RWPE2 (cell line): ENCODE measurements around the gene SMAD6.
"Not testable (repeated sequence)": the region's sequence is repeated elsewhere in the genome, so short reads cannot be mapped to it uniquely, and the experiment has no call there.

Source experiments
- ATAC-seq: fragments of 200-7000 bp; cut with Tn5 transposase; 3 replicates; pipeline ENCODE4 v1.9.1; 2021; ENCODE audit warnings: low read depth
- DNase-seq: peaks from one replicate; pipeline ENCODE4 v3.0.0-alpha.2; 2020; ENCODE audit warnings: low spot score
- H3K27ac ChIP-seq: fragments of 450-650 bp; 2 replicates; pipeline ENCODE4 v1.5.1; 2017; ENCODE audit warnings: mild to moderate bottlenecking; ENCODE audit not compliant: poor library complexity, severe bottlenecking
- H3K27me3 ChIP-seq: fragments of 250-450 bp; sonication (Bioruptor Pico); 2 replicates; pipeline ENCODE4 v1.5.1; 2021; ENCODE audit warnings: mild to moderate bottlenecking, moderate library complexity; ENCODE audit not compliant: insufficient read depth, poor library complexity, severe bottlenecking
- H3K36me3 ChIP-seq: fragments of 250-450 bp; sonication (Bioruptor Pico); 2 replicates; pipeline ENCODE4 v1.5.1; 2020; ENCODE audit warnings: low read depth, mild to moderate bottlenecking, moderate library complexity
- H3K4me1 ChIP-seq: fragments of 250-450 bp; sonication (Bioruptor Pico); 2 replicates; pipeline ENCODE4 v1.5.1; 2021; ENCODE audit warnings: mild to moderate bottlenecking, moderate library complexity; ENCODE audit not compliant: insufficient read depth, poor library complexity, severe bottlenecking
- H3K4me3 ChIP-seq: fragments of 250-450 bp; sonication (Bioruptor Pico); 2 replicates; pipeline ENCODE4 v1.5.1; 2021; ENCODE audit warnings: mild to moderate bottlenecking, moderate library complexity; ENCODE audit not compliant: severe bottlenecking
- H3K9me3 ChIP-seq: fragments of 250-450 bp; sonication (Bioruptor Pico); 2 replicates; pipeline ENCODE4 v1.5.1; 2021; ENCODE audit warnings: mild to moderate bottlenecking, moderate library complexity; ENCODE audit not compliant: severe bottlenecking
- TF ChIP-seq, protein P1 (sequence below): fragments of 450-650 bp; IDR thresholded peaks from one replicate; pipeline ENCODE4 v1.5.1; 2017; ENCODE audit warnings: mild to moderate bottlenecking, moderate library complexity; ENCODE audit not compliant: poor library complexity, severe bottlenecking

SMAD6 gene

DNA sequence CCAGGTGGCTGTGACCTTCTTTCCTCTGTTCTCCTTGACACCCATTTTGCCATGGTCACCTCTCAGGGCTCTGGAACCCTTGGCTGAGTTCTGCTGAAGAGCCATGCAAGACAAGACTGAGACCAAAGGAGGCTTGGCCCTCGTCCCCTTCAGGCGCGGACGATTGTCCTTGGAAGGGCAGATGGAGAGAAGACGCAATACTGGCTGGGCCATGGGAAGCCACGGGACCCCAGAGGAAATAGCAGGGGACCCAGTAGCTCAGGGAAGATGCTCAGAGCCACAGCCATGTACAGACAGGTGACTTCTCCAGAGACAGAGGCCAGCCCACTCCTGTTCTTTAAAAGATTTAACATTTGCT lies 125.6 kb downstream of the SMAD6 start:
- no peaks in the 10 kb centered on the region for H3K36me3 ChIP-seq
- no peak overlapping the region for H3K4me3 ChIP-seq
- TF ChIP-seq, protein P1, sequence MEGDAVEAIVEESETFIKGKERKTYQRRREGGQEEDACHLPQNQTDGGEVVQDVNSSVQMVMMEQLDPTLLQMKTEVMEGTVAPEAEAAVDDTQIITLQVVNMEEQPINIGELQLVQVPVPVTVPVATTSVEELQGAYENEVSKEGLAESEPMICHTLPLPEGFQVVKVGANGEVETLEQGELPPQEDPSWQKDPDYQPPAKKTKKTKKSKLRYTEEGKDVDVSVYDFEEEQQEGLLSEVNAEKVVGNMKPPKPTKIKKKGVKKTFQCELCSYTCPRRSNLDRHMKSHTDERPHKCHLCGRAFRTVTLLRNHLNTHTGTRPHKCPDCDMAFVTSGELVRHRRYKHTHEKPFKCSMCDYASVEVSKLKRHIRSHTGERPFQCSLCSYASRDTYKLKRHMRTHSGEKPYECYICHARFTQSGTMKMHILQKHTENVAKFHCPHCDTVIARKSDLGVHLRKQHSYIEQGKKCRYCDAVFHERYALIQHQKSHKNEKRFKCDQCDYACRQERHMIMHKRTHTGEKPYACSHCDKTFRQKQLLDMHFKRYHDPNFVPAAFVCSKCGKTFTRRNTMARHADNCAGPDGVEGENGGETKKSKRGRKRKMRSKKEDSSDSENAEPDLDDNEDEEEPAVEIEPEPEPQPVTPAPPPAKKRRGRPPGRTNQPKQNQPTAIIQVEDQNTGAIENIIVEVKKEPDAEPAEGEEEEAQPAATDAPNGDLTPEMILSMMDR = no peak
- H3K27ac ChIP-seq = no peak overlapping the region
- DNase-seq (peak; percentile 60), ATAC-seq (no peak)
- H3K4me1 ChIP-seq = peaks cover 13% of the 10 kb centered on the region
- no peaks in the 10 kb centered on the region for H3K27me3 ChIP-seq
- no peaks in the 10 kb centered on the region for H3K9me3 ChIP-seq

DNA sequence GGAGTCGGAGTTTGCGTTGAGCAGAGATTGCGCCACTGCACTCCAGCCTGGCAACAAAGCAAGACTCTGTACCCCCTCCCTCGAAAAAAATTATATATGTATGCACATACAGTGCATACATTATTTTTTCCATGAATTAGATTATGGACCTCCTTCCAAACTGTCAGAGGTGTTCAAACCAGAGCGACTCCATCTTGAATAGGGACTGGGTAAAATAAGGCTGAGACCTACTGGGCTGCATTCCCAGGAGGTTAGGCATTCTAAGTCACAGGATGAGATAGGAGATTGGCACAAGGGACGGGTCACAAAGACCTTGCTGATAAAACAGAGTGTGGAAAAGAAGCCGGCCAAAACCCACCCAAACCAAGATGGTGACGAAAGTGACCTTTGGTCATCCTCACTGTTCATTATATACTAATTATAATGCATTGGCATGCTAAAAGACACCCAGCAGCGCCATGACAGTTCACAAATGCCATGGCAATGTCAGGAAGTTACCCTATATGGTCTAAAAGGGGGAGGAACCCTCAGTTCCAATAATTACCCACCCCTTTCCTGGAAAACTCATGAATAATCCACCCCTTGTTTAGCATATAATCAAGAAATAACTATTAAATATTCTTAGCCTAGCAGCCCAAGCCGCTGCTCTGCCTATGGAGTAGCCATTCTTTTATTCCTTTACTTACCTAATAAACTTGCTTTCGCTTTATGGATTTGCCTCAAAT lies 126.9 kb downstream of the SMAD6 start:
- H3K9me3 ChIP-seq, H3K4me3 ChIP-seq, H3K27ac ChIP-seq, H3K27me3 ChIP-seq, H3K36me3 ChIP-seq, ATAC-seq: not testable (repeated sequence)
- peak; percentile 34 for DNase-seq
- peaks cover 20% of the 10 kb centered on the region for H3K4me1 ChIP-seq

DNA sequence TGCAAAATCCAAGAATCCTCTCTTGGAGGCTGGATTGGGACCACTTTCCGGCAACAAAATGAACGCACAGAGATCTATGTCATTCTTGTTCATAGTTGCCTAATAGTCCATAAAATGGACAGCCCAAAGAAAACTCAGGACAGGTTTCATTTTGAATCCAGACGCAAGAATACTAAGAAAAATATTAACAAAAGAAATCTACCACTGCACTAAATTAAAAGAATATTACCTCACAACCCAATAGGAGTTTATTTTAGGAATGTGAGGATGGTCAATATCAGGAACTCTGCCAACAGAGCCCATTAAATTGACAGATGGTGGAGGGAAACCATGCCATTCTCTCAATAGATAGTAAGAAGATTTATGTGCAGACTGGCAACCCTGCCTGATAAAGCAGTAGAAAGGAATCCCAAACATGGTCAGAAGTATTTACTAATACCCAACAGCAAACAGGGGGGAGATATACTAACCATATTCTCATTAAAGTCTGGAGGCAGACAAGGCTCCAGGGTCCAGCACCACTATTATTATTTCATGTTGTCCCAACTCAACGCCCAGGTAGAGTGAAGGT lies 127.6 kb downstream of the SMAD6 start:
- H3K27me3 ChIP-seq = no peaks in the 10 kb centered on the region
- H3K9me3 ChIP-seq = no peaks in the 10 kb centered on the region
- TF ChIP-seq, protein P1 = no peak
- no peak overlapping the region for H3K4me3 ChIP-seq
- DNase-seq (no peak), ATAC-seq (no peak)
- H3K27ac ChIP-seq = peak overlapping the region; percentile 16
- no peaks in the 10 kb centered on the region for H3K36me3 ChIP-seq
- peaks cover 20% of the 10 kb centered on the region for H3K4me1 ChIP-seq

DNA sequence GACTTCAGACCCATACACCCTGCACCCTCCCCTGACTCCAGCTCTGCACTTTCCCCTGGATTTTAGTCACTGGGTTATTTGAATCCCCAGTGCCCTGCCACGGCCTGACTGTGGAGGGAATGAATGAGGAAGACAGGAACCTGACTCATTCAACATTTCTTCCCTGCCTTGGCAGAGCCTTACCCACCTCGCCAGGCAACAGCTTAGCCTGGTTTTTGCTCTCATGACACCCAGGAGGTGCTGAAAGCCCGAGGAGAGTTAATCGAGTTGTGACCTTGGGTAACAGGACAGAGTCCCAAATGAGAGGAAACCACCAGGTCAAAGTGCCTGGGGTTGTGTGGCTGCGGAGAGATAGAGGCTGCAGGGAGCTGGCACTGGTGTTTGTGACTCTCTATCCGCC lies 128.3 kb downstream of the SMAD6 start:
- peak; percentile 78 for DNase-seq

DNA sequence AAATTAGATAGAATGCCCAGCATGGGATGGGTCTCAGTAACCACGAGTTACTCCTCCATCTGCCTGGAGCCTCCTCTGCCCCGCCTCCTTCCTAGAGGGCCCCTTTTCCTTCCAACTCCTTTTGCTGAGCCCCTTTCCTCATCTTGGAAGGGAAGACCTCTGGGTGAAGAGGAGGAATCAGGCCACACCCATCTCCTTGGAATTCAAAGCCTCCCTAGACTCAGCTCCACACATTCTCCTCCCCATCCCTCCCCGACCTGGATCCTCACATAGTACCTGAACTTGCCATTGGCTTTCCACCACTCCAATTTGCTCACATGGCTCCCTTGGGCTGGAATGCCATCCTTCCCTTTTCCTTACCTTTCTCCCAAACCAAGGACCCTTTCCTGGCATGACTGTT lies 128.8 kb downstream of the SMAD6 start:
- Histone ChIP-seq H3K36me3 (no peaks in the 10 kb centered on the region), H3K4me1 (peaks cover 20% of the 10 kb centered on the region), H3K9me3 (no peaks in the 10 kb centered on the region), H3K27ac (peak overlapping the region; percentile 16), H3K4me3 (no peak overlapping the region), H3K27me3 (no peaks in the 10 kb centered on the region)
- no peak for ATAC-seq
- TF ChIP-seq, protein P1 = no peak
- DNase-seq = peak; percentile 34

More for the DNA sequence above, 128.3 kb downstream of the SMAD6 start:
- no peaks in the 10 kb centered on the region for H3K27me3 ChIP-seq
- H3K4me3 ChIP-seq = no peak overlapping the region
- H3K36me3 ChIP-seq = no peaks in the 10 kb centered on the region
- ATAC-seq = peak; percentile 96
- peaks cover 20% of the 10 kb centered on the region for H3K4me1 ChIP-seq
- TF ChIP-seq, protein P1 = peak; percentile 21
- H3K9me3 ChIP-seq = no peaks in the 10 kb centered on the region
- peak overlapping the region; percentile 16 for H3K27ac ChIP-seq
